HCT116 (cell line): ENCODE measurements around the gene GPATCH2L. TPM values are rescaled to one million over a fixed set of nuclear protein-coding genes. Genes with fewer than 3 reads are reported as not detected.

ENCODE experiments used
- ATAC-seq: fragments of 200-7000 bp; cut with Tn5 transposase; 2 replicates; pipeline ENCODE4 v1.9.1; 2020; ENCODE audit warnings: mild to moderate bottlenecking, moderate library complexity
- BruUV-seq: library from RNA; stranded (reverse); fragments of 400-500 nt; replicated peaks from 2 replicates; lab custom pipeline; 2021; lab: Mats Ljungman, UMichigan
- CTCF ChIA-PET: fragments of 300-600 bp; sonication (Branson Sonifier 250); formaldehyde crosslinking; loops from one replicate; lab custom pipeline; 2021; ENCODE audit warnings: antibody characterized with exemption; lab: Charles Lee
- POLR2A ChIA-PET: fragments of 300-600, 350-600 bp; sonication (Branson Sonifier 250); formaldehyde crosslinking; loops from one replicate; lab custom pipeline; 2021; ENCODE audit warnings: antibody characterized with exemption; lab: Charles Lee
- RAD21 ChIA-PET, 2 experiments: fragments of 300-600 bp; sonication (Branson Sonifier 250); formaldehyde crosslinking; loops; one replicate each; lab custom pipeline; 2023; ENCODE audit warnings: low total read pairs in 2 of 2; ENCODE audit not compliant: uncharacterized antibody in 2 of 2, unreplicated experiment in 2 of 2, low non-redundant PET in 1 of 2; lab: Charles Lee
- DNase-seq: peaks from one replicate; pipeline ENCODE4 v3.0.0-alpha.2; 2010; ENCODE audit warnings: low read depth, low spot score
- H2AFZ ChIP-seq: fragments of 200-600 bp; shearing (Covaris generic), sonication (generic); 2 replicates; pipeline ENCODE4 v1.6.1; 2017; ENCODE audit warnings: low read depth, mixed run types, mixed read lengths, antibody characterized with exemption, low read length; ENCODE audit not compliant: poor library complexity, severe bottlenecking
- H3K27ac ChIP-seq: 2 replicates; pipeline ENCODE4 v1.5.1; 2012; ENCODE audit warnings: low read depth, low read length
- H3K27me3 ChIP-seq: fragments of 200-600 bp; sonication (generic); 2 replicates; pipeline ENCODE4 v1.6.1; 2016; ENCODE audit warnings: mixed run types, low read length, mixed read lengths; ENCODE audit not compliant: insufficient read depth
- H3K36me3 ChIP-seq, 2 experiments: fragments of 200-500 bp in 1 of 2; fragments of 200-600 bp in 1 of 2; sonication (Bioruptor generic) in 1 of 2; sonication (generic) in 1 of 2; 2 replicates each; pipeline versions ENCODE4 v1.5.1 to v1.6.1; 2014 to 2016; ENCODE audit warnings: low read length in 2 of 2, inconsistent platforms in 1 of 2, mixed read lengths in 1 of 2, mixed run types in 1 of 2; ENCODE audit not compliant: insufficient read depth in 2 of 2, control insufficient read depth in 1 of 2
- H3K4me1 ChIP-seq, 2 experiments: fragments of 200-600 bp in 1 of 2; sonication (generic) in 1 of 2; 2 replicates each; pipeline versions ENCODE4 v1.5.1 to v1.6.1; 2012 to 2017; ENCODE audit warnings: low read length in 2 of 2, inconsistent platforms in 1 of 2, mild to moderate bottlenecking in 1 of 2, mixed read lengths in 1 of 2, mixed run types in 1 of 2, moderate library complexity in 1 of 2; ENCODE audit not compliant: insufficient read depth in 2 of 2, control insufficient read depth in 1 of 2
- H3K4me2 ChIP-seq: fragments of 200-600 bp; sonication (generic); 2 replicates; pipeline ENCODE4 v1.6.1; 2017; ENCODE audit warnings: mixed run types, low read length, mixed read lengths
- H3K4me3 ChIP-seq, 2 experiments: fragments of 200-600 bp in 1 of 2; sonication (generic) in 1 of 2; replicated peaks in 1 of 2; 2 replicates each; pipeline ENCODE4 v1.5.1; 2011 to 2016; ENCODE audit warnings: low read length in 2 of 2, control low read depth in 1 of 2, low read depth in 1 of 2, mild to moderate bottlenecking in 1 of 2, mixed read lengths in 1 of 2, mixed run types in 1 of 2
- H3K79me2 ChIP-seq: fragments of 200-600 bp; sonication (generic); 2 replicates; pipeline ENCODE4 v1.6.1; 2017; ENCODE audit warnings: mild to moderate bottlenecking, mixed run types, low read length, moderate library complexity, mixed read lengths; ENCODE audit not compliant: insufficient read depth
- H3K9ac ChIP-seq: fragments of 200-600 bp; sonication (generic); 2 replicates; pipeline ENCODE4 v1.6.1; 2016; ENCODE audit warnings: low read length, mixed read lengths
- H3K9me2 ChIP-seq: fragments of 200-600 bp; sonication (generic), shearing (Covaris generic); 2 replicates; pipeline ENCODE4 v1.6.1; 2017; ENCODE audit warnings: mixed run types, mild to moderate bottlenecking, moderate library complexity; ENCODE audit not compliant: insufficient read depth
- H3K9me3 ChIP-seq, 2 experiments: fragments of 200-500 bp in 1 of 2; fragments of 200-600 bp in 1 of 2; sonication (Bioruptor generic) in 1 of 2; sonication (generic) in 1 of 2; 2 replicates each; pipeline ENCODE4 v1.6.1; 2014 to 2017; ENCODE audit warnings: low read length in 2 of 2, mixed read lengths in 2 of 2, inconsistent platforms in 1 of 2, low read depth in 1 of 2, mild to moderate bottlenecking in 1 of 2, mixed run types in 1 of 2, moderate library complexity in 1 of 2; ENCODE audit not compliant: control insufficient read depth in 1 of 2, insufficient read depth in 1 of 2
- H4K20me1 ChIP-seq: fragments of 200-600 bp; sonication (generic), shearing (Covaris generic); 2 replicates; pipeline ENCODE4 v1.6.1; 2017; ENCODE audit warnings: mixed run types, mild to moderate bottlenecking, moderate library complexity; ENCODE audit not compliant: insufficient read depth
- EGR1 ChIP-seq: IDR thresholded peaks from 2 replicates; pipeline ENCODE4 v1.6.1; 2012; ENCODE audit warnings: low read depth
- EZH2phosphoT487 ChIP-seq: fragments of 200-600 bp; IDR thresholded peaks from 2 replicates; pipeline ENCODE4 v1.6.1; 2018; ENCODE audit warnings: antibody characterized with exemption, borderline replicate concordance
- FOSL1 ChIP-seq: IDR thresholded peaks from 2 replicates; pipeline ENCODE4 v1.6.1; 2012; ENCODE audit warnings: low read depth
- JUND ChIP-seq: IDR thresholded peaks from 2 replicates; pipeline ENCODE4 v1.6.1; 2012
- POLR2A ChIP-seq: IDR thresholded peaks from 2 replicates; pipeline ENCODE4 v1.7.0; 2011; ENCODE audit warnings: borderline replicate concordance; ENCODE audit not compliant: insufficient read depth, insufficient read length; ENCODE audit errors: extremely low read depth
- POLR2AphosphoS5 ChIP-seq: IDR thresholded peaks from 2 replicates; pipeline ENCODE4 v1.6.1; 2011; ENCODE audit warnings: mild to moderate bottlenecking, low read depth, low read length, moderate library complexity
- RAD21 ChIP-seq: IDR thresholded peaks from 2 replicates; pipeline ENCODE4 v1.6.1; 2012; ENCODE audit warnings: low read depth, mild to moderate bottlenecking
- SIN3A ChIP-seq: IDR thresholded peaks from 2 replicates; pipeline ENCODE4 v1.6.1; 2012; ENCODE audit warnings: low read depth
- SP1 ChIP-seq: IDR thresholded peaks from 2 replicates; pipeline ENCODE4 v1.6.1; 2012; ENCODE audit warnings: low read depth
- SRF ChIP-seq: IDR thresholded peaks from 2 replicates; pipeline ENCODE4 v1.6.1; 2012; ENCODE audit warnings: low read depth
- YY1 ChIP-seq: IDR thresholded peaks from 2 replicates; pipeline ENCODE4 v1.6.1; 2011; ENCODE audit warnings: low read length, low read depth, moderate library complexity, mild to moderate bottlenecking; ENCODE audit not compliant: insufficient replicate concordance; ENCODE audit errors: extremely low read depth
- intact Hi-C: fragments of 100-400 bp; cut with micrococcal nuclease; formaldehyde crosslinking; loops from 2 replicates; pipeline ENCODE4 v1.10.0; 2022
- total RNA-seq: library from RNA; stranded (reverse); gene quantifications from one replicate; pipeline ENCODE4 v1.2.1, GENCODE V29; 2021; ENCODE audit not compliant: unreplicated experiment
- TF ChIP-seq, protein P1 (sequence below): IDR thresholded peaks from 2 replicates; pipeline ENCODE4 v1.6.1; 2012
- TF ChIP-seq, protein P2 (sequence below), 3 experiments: fragments of 200-600 bp in 1 of 3; sonication (generic) in 1 of 3; IDR thresholded peaks in 2 of 3; conservative IDR thresholded peaks in 1 of 3; 2 replicates each; pipeline ENCODE4 v1.5.1; 2012 to 2017; ENCODE audit warnings: low read depth in 2 of 3, low read length in 2 of 3, antibody characterized with exemption in 1 of 3, borderline replicate concordance in 1 of 3, control low read depth in 1 of 3, mild to moderate bottlenecking in 1 of 3, mixed read lengths in 1 of 3, mixed run types in 1 of 3, moderate library complexity in 1 of 3; ENCODE audit not compliant: insufficient read depth in 1 of 3
- TF ChIP-seq, protein P3 (sequence below): IDR thresholded peaks from 2 replicates; pipeline ENCODE4 v1.6.1; 2011; ENCODE audit warnings: mild to moderate bottlenecking, low read length, moderate library complexity; ENCODE audit not compliant: insufficient replicate concordance; ENCODE audit errors: extremely low read depth

Gene GPATCH2L
- total RNA-seq, 1 experiment from 2014 or later, result 49.2 TPM

DNA sequence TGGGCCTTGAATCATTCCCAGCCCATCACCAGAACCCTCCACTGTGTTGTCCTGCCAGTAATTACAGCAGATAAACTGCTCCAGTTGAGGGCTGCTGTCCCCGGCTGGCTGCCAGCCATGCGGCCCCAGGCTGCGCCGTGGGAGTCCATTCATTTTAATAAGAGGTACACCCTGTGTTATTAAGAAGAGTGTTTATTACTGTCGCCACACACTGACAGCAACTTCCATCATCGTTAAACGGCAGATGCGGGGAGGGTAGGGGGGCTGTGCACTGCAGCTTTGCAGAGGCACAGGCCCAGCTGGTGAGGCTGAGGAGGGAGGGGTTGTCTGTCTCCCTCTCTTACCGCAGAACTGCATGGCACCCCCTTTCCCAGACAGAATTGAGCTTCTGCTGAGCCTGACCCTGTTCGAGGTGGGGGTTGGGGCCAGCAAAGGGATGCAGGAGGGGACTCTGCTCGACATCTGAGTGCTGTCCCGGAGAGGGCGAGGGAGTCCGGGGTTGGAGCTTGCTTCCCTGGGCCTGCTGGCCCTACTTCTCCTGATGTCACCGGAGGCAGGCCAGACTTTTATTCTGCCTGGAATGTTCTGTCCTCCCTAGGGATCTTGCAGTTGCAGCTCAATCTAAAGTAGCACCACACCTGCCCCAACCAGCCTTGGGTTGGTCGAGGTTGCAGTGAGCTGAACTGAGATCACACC lies 33.8 kb upstream of the GPATCH2L start:
- Histone ChIP-seq H3K9me3 (no peaks in the 10 kb centered on the region), H2AFZ (no peak overlapping the region), H3K36me3 (no peaks in the 10 kb centered on the region), H4K20me1 (no peaks in the 10 kb centered on the region), H3K27me3 (no peaks in the 10 kb centered on the region), H3K4me2 (no peak overlapping the region), H3K4me1 (no peaks in the 10 kb centered on the region), H3K9ac (no peak overlapping the region), H3K4me3 (no peak overlapping the region), H3K27ac (no peak overlapping the region), H3K9me2 (no peaks in the 10 kb centered on the region), H3K79me2 (no peaks in the 10 kb centered on the region)
- ATAC-seq (no peak), DNase-seq (no peak)
- ChIA-PET CTCF (no interaction called here), RAD21 (no interaction called here), POLR2A (no interaction called here)
- intact Hi-C loops, result no loop called here
- no TSS peak for BruUV-seq
- TF ChIP-seq RAD21, result no peak
- TF ChIP-seq SP1, result no peak
- no peak for TF ChIP-seq EZH2phosphoT487
- no peak for TF ChIP-seq SRF
- no peak for TF ChIP-seq POLR2AphosphoS5

DNA sequence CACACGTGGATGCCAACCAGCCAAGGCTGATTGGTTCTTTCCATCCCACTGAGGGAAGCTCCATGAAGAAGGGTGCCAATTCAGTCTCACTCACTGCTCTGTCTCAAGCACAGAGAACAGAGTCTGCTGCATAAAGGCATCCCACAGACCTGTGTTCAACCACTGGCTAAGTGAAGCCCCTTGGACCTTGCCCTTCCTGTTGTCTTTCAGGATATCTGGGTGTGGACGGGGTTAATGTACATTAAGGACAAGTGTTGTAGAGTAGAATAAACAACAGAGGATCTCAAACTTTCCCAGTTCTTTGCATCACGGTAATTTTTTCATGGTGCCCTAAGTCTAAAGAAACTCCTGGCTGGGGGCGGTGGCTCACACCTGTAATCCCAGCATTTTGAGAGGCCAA lies 33.1 kb upstream of the GPATCH2L start:
- Histone ChIP-seq H2AFZ (no peak overlapping the region), H3K9me3 (no peaks in the 10 kb centered on the region), H3K4me2 (no peak overlapping the region), H3K27me3 (no peaks in the 10 kb centered on the region), H3K4me1 (no peaks in the 10 kb centered on the region), H4K20me1 (no peaks in the 10 kb centered on the region), H3K27ac (no peak overlapping the region), H3K9me2 (no peaks in the 10 kb centered on the region), H3K4me3 (no peak overlapping the region), H3K9ac (no peak overlapping the region), H3K36me3 (no peaks in the 10 kb centered on the region), H3K79me2 (no peaks in the 10 kb centered on the region)
- ChIA-PET RAD21 (no interaction called here), POLR2A (no interaction called here), CTCF (no interaction called here)
- intact Hi-C loops, result no loop called here
- TF ChIP-seq FOSL1 (no peak), POLR2A (no peak), EGR1 (no peak), JUND (no peak), EZH2phosphoT487 (no peak), SIN3A (no peak), YY1 (no peak), SP1 (no peak)
- TF ChIP-seq, protein P1, sequence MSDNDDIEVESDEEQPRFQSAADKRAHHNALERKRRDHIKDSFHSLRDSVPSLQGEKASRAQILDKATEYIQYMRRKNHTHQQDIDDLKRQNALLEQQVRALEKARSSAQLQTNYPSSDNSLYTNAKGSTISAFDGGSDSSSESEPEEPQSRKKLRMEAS, result no peak
- TF ChIP-seq, protein P2, sequence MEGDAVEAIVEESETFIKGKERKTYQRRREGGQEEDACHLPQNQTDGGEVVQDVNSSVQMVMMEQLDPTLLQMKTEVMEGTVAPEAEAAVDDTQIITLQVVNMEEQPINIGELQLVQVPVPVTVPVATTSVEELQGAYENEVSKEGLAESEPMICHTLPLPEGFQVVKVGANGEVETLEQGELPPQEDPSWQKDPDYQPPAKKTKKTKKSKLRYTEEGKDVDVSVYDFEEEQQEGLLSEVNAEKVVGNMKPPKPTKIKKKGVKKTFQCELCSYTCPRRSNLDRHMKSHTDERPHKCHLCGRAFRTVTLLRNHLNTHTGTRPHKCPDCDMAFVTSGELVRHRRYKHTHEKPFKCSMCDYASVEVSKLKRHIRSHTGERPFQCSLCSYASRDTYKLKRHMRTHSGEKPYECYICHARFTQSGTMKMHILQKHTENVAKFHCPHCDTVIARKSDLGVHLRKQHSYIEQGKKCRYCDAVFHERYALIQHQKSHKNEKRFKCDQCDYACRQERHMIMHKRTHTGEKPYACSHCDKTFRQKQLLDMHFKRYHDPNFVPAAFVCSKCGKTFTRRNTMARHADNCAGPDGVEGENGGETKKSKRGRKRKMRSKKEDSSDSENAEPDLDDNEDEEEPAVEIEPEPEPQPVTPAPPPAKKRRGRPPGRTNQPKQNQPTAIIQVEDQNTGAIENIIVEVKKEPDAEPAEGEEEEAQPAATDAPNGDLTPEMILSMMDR (IDR thresholded peaks at IDR 0.05 in 2 of 3, conservative IDR thresholded peaks at IDR 0.05 in 1 of 3; ENCODE audit: borderline replicate concordance in 1 of 3, insufficient read depth in 1 of 3, low read depth in 2 of 3, low read length in 2 of 3), result no peak
- TF ChIP-seq, protein P3, sequence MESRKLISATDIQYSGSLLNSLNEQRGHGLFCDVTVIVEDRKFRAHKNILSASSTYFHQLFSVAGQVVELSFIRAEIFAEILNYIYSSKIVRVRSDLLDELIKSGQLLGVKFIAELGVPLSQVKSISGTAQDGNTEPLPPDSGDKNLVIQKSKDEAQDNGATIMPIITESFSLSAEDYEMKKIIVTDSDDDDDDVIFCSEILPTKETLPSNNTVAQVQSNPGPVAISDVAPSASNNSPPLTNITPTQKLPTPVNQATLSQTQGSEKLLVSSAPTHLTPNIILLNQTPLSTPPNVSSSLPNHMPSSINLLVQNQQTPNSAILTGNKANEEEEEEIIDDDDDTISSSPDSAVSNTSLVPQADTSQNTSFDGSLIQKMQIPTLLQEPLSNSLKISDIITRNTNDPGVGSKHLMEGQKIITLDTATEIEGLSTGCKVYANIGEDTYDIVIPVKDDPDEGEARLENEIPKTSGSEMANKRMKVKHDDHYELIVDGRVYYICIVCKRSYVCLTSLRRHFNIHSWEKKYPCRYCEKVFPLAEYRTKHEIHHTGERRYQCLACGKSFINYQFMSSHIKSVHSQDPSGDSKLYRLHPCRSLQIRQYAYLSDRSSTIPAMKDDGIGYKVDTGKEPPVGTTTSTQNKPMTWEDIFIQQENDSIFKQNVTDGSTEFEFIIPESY, result no peak
- BruUV-seq, result no TSS peak
- ATAC-seq, result no peak
- no peak for DNase-seq
